Spinal cord (tissue), 10 donors: ENCODE measurements around the gene LEPROT. TPM values are rescaled to one million over a fixed set of nuclear protein-coding genes. Genes with fewer than 3 reads are reported as not detected.

Experiments
- DNase-seq, 6 donors: peaks; one replicate each; pipeline versions ENCODE4 v3.0.0 to v3.0.0-alpha.2; 2013 to 2015; ENCODE audit warnings: low spot score in 6 of 6, low read depth in 4 of 6
- H3K27ac ChIP-seq: one replicate; pipeline ENCODE4 v1.5.1; 2013; ENCODE audit warnings: low read depth, low read length, control low read depth
- H3K27me3 ChIP-seq: one replicate; pipeline ENCODE4 v1.6.1; 2013; ENCODE audit warnings: low read length; ENCODE audit not compliant: control insufficient read depth, insufficient read depth
- H3K36me3 ChIP-seq: one replicate; pipeline ENCODE4 v1.6.1; 2013; ENCODE audit warnings: low read length; ENCODE audit not compliant: control insufficient read depth, insufficient read depth
- H3K4me1 ChIP-seq: one replicate; pipeline ENCODE4 v1.6.1; 2013; ENCODE audit warnings: low read length; ENCODE audit not compliant: control insufficient read depth, insufficient read depth
- H3K4me3 ChIP-seq: one replicate; pipeline ENCODE4 v1.5.1; 2013; ENCODE audit warnings: low read depth, low read length, control low read depth
- H3K9me3 ChIP-seq: one replicate; pipeline ENCODE4 v1.6.1; 2013; ENCODE audit warnings: low read length; ENCODE audit not compliant: control insufficient read depth, insufficient read depth
- WGBS: methylation state at CpG from one replicate; pipeline ENCODE4 v1.1.5; 2013; ENCODE audit warnings: missing lambda C conversion rate; ENCODE audit not compliant: insufficient coverage; 5-methylcytosine and 5-hydroxymethylcytosine counted together
- polyA plus RNA-seq, 2 donors: library from polyadenylated mRNA; unstranded; fragments of 120-200 nt; gene quantifications; one replicate each; pipeline ENCODE4 v1.2.1, GENCODE V29; 2013; ENCODE audit not compliant: insufficient read length in 2 of 2
- total RNA-seq, 2 donors: library from RNA; depleted of rRNA in 1 of 2; stranded (reverse); fragments of 120-200 nt in 1 of 2; fragments of >200 nt in 1 of 2; gene quantifications; one replicate each; pipeline versions ENCODE4 v1.2.3 to v1.2.4, GENCODE V29; 2013 to 2014
- donor health status: healthy.

LEPROT gene
- total and polyA plus RNA-seq, 4 donors = 49.8 to 82.6 (median 62.5) TPM

DNA sequence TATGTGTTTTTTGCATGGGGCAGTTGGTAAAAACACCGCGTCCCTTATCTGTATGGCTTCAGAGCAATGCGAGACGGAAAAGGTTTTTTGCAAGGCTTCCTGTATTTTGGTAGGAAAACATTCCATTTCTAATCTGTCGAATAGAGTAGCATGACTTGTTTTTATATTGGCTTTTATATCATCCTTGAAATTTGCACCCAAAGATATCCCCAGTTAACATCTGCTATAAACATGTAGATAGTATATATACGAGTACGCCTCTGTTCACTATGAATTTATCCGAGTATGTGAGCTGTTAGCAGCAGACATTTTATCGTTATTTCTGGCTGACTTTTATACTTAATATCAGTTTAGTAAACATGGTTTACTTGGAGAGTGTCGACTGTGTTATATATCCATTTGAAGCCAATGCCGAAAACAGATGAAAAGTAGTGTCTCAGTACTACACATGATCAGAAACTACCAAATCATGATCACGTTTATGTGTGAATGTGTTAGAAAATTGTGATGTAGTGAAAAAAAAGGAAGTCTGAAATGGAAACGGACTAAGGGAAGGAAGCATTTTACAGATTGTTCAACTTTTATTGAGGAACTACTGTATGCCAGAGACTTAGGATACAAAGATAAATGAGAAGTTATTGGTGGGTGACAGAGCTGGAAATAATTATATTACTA is 1.0 kb downstream of the LEPROT start:
- peaks cover 14% of the 10 kb centered on the region for H3K4me1 ChIP-seq
- H3K9me3 ChIP-seq = no peaks in the 10 kb centered on the region
- DNase-seq = peak in 1 of 6 donors; percentile 71

DNA sequence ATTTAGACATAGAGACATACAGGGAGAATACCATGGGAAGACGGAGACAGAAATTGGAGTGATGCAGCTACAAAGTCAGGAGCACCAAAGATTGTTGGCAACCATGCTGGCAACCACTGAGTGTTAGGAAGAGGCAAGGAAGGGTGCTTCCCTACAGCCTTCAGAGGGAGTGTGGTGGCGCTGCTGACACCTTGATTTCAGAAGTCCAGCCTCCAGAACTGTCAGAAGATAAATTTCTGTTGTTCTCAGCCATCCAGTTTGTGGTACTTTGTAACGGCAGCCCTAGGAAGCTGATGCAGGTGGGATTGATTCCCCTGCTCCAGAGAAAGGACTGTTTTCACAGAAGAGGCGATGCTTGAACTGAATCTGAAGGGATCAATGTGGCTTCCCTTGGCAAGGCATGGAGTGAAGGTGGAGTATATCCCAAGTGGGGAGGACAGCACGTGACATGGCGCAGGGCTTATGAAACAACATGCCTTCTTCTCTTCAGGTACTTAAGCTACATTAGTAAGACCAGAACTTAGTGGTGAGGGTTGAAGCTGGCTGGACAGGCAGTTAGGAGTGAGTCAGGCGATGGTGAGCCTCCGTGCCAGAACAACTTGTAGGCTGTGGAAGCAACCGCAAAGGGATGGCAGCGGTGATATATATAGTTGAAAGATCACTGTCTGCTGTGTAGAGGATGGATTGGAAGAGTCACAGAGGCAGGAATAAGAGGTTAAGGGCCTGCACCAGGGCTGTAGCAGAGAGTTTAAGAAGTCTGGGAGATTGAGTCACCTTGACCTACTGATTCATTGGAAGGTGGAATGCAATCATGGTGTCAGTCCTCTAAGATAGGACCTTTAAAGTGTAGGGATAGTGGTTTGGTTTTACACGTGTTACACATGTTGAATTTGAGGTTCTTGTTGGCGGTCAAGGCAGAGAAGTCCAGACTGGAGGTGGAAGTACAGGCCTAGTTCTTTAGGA is 2.1 kb downstream of the LEPROT start:
- WGBS = 92% methylated on average over 12 of the region's 12 CpGs

More for the DNA sequence above, 1.0 kb downstream of the LEPROT start:
- Histone ChIP-seq H3K27ac (peak overlapping the region; percentile 99), H3K4me3 (peak overlapping the region; percentile 98), H3K27me3 (no peaks in the 10 kb centered on the region), H3K36me3 (peaks cover 2% of the 10 kb centered on the region)
- WGBS = 11% methylated on average over 3 of the region's 13 CpGs

DNA sequence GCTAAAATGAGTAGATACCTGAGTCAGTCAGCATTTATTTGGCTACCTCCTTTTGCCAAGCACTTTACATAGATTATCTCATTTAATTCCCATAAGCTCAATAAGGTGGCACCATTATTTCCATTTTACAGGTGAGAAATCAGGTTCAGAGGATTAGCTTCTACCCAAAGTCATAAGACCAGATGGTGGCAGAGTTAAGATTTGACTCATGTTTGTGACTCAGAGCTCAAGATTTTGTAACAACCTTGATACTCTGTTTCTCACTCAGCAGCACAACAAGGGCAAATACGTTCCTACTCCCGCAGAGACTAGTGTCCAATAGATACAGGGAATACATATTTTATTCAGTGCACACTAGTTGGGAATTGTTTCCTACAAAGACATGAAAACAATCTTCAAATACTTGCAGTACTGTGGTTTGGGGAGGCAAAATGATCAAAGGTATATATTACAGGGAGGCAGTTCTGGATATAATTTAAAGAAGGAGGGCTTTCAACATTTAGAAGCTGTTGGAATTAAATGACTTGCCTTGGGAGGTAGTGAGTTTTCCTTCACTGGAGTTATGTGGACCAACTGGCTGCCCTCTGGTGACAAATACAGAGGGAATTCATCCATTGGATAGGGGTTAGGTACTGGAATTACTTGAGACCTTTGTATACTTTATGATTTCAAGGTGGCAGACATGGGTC is 3.6 kb downstream of the LEPROT start:
- peaks cover 8% of the 10 kb centered on the region for H3K36me3 ChIP-seq
- H3K9me3 ChIP-seq = no peaks in the 10 kb centered on the region
- H3K4me1 ChIP-seq = peaks cover 14% of the 10 kb centered on the region
- no peaks in the 10 kb centered on the region for H3K27me3 ChIP-seq
- H3K27ac ChIP-seq = no peak overlapping the region
- DNase-seq = no peak
- H3K4me3 ChIP-seq = no peak overlapping the region
- no CpG with 5 or more reads among the region's 2 CpGs for WGBS

More for the DNA sequence above, 2.1 kb downstream of the LEPROT start:
- no peak overlapping the region for H3K27ac ChIP-seq
- H3K9me3 ChIP-seq = no peaks in the 10 kb centered on the region
- peaks cover 8% of the 10 kb centered on the region for H3K36me3 ChIP-seq
- peaks cover 14% of the 10 kb centered on the region for H3K4me1 ChIP-seq
- DNase-seq = peak in 1 of 6 donors; percentile 3
- H3K27me3 ChIP-seq = no peaks in the 10 kb centered on the region
- H3K4me3 ChIP-seq = peak overlapping the region; percentile 98

DNA sequence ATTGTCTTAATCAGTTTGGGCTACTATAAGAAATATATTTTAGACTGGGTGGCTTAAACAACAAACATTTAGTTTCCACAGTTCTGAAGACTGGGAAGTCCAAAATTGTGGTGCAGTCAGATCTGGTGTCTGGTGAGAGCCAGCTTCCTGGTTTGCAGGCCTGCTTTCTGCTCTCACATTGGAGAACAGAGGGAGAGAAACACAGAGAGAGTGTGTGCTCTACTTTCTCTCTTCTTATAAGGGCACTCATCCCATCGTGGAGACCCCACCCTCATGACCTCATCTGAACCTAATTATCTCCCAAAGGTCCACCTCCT is 4.1 kb downstream of the LEPROT start:
- Histone ChIP-seq H3K4me1 (peaks cover 13% of the 10 kb centered on the region), H3K36me3 (peaks cover 8% of the 10 kb centered on the region), H3K27me3 (no peaks in the 10 kb centered on the region), H3K9me3 (no peaks in the 10 kb centered on the region), H3K27ac (no peak overlapping the region), H3K4me3 (no peak overlapping the region)
- DNase-seq = no peak
- WGBS = no CpG with 5 or more reads among the region's 1 CpG

DNA sequence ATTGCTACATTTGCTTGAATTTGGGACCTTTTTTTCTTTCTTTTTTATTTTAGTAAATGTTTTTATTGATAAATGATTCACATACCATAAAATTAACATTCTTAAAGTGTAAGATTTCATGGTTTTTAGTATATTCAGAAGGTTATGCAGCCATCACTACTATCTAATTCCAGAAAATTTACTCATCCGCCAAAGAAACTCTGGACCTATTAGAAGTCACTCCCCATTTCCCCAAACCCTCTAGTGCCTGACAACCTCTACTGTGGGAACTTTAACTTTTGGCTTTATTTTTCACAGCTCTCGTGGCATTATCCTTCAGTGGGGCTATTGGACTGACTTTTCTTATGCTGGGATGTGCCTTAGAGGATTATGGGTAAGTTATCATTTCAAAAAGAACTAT is 4.5 kb downstream of the LEPROT start:
- Histone ChIP-seq H3K27me3 (no peaks in the 10 kb centered on the region), H3K4me1 (peaks cover 8% of the 10 kb centered on the region), H3K27ac (no peak overlapping the region), H3K9me3 (no peaks in the 10 kb centered on the region), H3K4me3 (no peak overlapping the region), H3K36me3 (peaks cover 8% of the 10 kb centered on the region)
- no peak for DNase-seq
- 100% methylated on average over 1 of the region's 2 CpGs for WGBS

DNA sequence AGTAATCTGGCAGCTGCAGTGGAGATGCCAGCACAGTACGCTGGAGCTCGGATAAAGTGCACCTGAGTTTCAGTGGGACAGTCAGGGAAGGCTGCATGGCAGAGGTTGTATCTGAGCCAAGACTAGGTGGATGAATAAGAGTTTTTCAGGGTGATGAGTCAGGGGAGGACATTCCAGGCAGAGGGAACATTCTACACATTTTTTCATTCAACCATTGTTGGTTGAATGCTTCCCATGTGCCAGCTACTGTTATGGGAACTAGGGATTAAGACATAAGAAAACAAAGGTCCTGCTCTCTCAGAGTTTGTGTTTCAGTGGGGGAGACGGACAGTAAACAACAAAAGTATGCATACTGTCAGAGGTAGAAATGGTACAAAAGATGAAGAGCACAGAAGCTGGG is 5.2 kb downstream of the LEPROT start:
- H3K4me3 ChIP-seq = no peak overlapping the region
- H3K4me1 ChIP-seq = peaks cover 8% of the 10 kb centered on the region
- WGBS = 92% methylated on average over 3 of the region's 3 CpGs
- no peak for DNase-seq
- H3K36me3 ChIP-seq = peaks cover 8% of the 10 kb centered on the region
- H3K27me3 ChIP-seq = no peaks in the 10 kb centered on the region
- no peak overlapping the region for H3K27ac ChIP-seq
- no peaks in the 10 kb centered on the region for H3K9me3 ChIP-seq

DNA sequence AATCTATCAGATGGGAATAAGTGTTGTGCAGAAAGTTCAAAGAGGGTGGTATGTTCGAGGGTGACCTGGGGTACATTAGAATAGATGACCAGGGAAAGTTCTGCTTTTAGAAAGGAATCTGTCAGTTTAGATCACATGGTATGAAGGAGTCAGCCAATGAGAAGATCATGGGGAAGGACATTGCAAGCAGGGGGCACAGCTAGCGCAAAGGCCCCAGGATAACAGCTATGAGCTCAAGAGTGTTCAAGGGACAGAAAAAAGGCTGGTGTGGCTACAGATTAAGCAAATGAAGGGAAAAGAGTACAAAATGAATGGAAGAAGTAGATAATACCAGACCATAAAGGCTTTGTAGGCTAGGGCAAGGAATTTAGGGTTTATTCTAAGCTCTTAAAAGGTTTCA is 8.6 kb downstream of the LEPROT start:
- no peak overlapping the region for H3K27ac ChIP-seq
- H3K27me3 ChIP-seq = no peaks in the 10 kb centered on the region
- H3K4me1 ChIP-seq = no peaks in the 10 kb centered on the region
- no peak for DNase-seq
- H3K4me3 ChIP-seq = no peak overlapping the region
- peaks cover 8% of the 10 kb centered on the region for H3K36me3 ChIP-seq
- H3K9me3 ChIP-seq = no peaks in the 10 kb centered on the region
- WGBS = 75% methylated on average over 2 of the region's 2 CpGs

DNA sequence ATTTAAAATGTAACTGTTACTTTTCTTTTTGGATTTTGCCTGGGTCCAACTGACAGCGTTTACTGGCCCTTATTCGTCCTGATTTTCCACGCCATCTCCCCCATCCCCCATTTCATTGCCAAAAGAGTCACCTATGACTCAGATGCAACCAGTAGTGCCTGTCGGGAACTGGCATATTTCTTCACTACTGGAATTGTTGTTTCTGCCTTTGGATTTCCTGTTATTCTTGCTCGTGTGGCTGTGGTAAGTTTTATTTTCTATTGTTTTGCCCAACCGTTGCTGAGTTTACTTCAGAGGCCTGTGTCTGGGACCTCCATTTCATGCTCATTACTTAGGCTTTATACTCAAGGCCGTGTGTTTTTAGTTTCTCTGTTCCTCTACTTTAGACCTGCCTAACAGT is 9.3 kb downstream of the LEPROT start:
- no peak for DNase-seq
- Histone ChIP-seq H3K27me3 (no peaks in the 10 kb centered on the region), H3K4me3 (no peak overlapping the region), H3K36me3 (peaks cover 8% of the 10 kb centered on the region), H3K27ac (no peak overlapping the region), H3K4me1 (no peaks in the 10 kb centered on the region), H3K9me3 (no peaks in the 10 kb centered on the region)
- 72% methylated on average over 2 of the region's 7 CpGs for WGBS

DNA sequence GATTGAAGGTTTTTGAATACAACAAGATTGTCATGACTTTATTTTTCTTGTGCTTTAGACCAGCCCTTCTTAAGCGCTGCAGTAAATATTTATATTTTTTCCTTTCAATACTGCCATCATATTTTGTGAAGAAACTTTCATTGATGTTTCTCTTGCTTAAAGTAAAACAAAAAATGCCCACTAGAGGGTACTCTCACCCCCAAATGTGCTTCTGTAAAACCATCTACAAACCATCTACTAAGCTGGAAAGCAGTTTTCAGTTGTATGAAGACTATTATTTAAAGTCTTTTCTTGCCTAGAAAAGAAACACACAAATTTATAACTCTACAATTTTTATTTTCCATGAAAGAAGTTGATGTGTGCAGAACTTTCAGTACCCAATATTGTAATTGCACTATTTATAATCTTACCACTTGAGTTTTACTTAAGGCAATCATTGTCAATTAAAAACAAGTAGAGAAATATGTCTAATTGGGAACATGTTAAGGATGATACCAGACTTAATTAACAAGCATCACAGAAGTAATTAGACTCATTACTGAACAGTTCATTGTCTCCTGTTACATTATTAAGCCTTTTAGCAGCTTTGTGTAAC is 10.7 kb downstream of the LEPROT start:
- DNase-seq = peak in 2 of 6 donors; percentile 75 to 87
- Histone ChIP-seq H3K27me3 (no peaks in the 10 kb centered on the region), H3K36me3 (peaks cover 8% of the 10 kb centered on the region), H3K27ac (no peak overlapping the region), H3K4me1 (no peaks in the 10 kb centered on the region), H3K4me3 (no peak overlapping the region), H3K9me3 (no peaks in the 10 kb centered on the region)
- WGBS = no CpG with 5 or more reads among the region's 1 CpG
